Activated CD8-positive, alpha-beta T cell treated with anti-CD3 and anti-CD28 coated beads, Interleukin-2, amount 10 ng/mL, durations not matched to agents 7 days and 5 days (primary cell): Measurements from ENCODE around the gene RHAG. TPM values are rescaled to one million over a fixed set of nuclear protein-coding genes. Genes with fewer than 3 reads are reported as not detected.
"Not testable (repeated sequence)": the region's sequence is repeated elsewhere in the genome, so short reads cannot be mapped to it uniquely, and the experiment has no call there.

Source experiments
- ATAC-seq: fragments of 150-1000 bp; cut with Tn5 transposase; one replicate; pipeline ENCODE4 v1.10.0; 2021; ENCODE audit warnings: moderate library complexity
- CTCF ChIA-PET: fragments of 350-600 bp; sonication (Branson Sonifier 250); formaldehyde crosslinking; loops from one replicate; lab custom pipeline; 2021; ENCODE audit warnings: antibody characterized with exemption; lab: Charles Lee
- POLR2A ChIA-PET: fragments of 350-600 bp; sonication (Branson Sonifier 250); formaldehyde crosslinking; loops from one replicate; lab custom pipeline; 2021; ENCODE audit warnings: antibody characterized with exemption; lab: Charles Lee
- DNase-seq: peaks from one replicate; pipeline ENCODE4 v3.0.0-alpha.2; 2020
- H3K27ac Mint-ChIP-seq: one replicate; pipeline ENCODE4 v1.8.0; 2021; ENCODE audit warnings: mild to moderate bottlenecking, mixed read lengths
- H3K27me3 Mint-ChIP-seq: one replicate; pipeline ENCODE4 v1.8.0; 2021; ENCODE audit warnings: low read depth, mixed read lengths
- H3K36me3 Mint-ChIP-seq: one replicate; pipeline ENCODE4 v1.8.0; 2021; ENCODE audit warnings: low read depth, mixed read lengths
- H3K4me1 Mint-ChIP-seq: one replicate; pipeline ENCODE4 v1.8.0; 2021; ENCODE audit warnings: low read depth, mixed read lengths
- H3K4me3 Mint-ChIP-seq: one replicate; pipeline ENCODE4 v1.8.0; 2021; ENCODE audit warnings: mild to moderate bottlenecking, mixed read lengths
- H3K9me3 Mint-ChIP-seq: one replicate; pipeline ENCODE4 v1.8.0; 2022; ENCODE audit warnings: mixed read lengths; ENCODE audit not compliant: insufficient read depth
- total RNA-seq, 2 experiments: library from RNA; stranded (reverse); gene quantifications; one replicate each; pipeline ENCODE4 v1.2.3, GENCODE V29; 2021

The RHAG gene
- total RNA-seq, 2 experiments from 2014 or later: not detected

GRCh38 chr6:49634092-49634835 lies 2.4 kb downstream of the RHAG start:
- Mint-ChIP-seq H3K4me3 (no peak overlapping the region), H3K27ac (no peak overlapping the region), H3K4me1 (no peaks in the 10 kb centered on the region), H3K27me3 (no peaks in the 10 kb centered on the region), H3K9me3 (no peaks in the 10 kb centered on the region), H3K36me3 (no peaks in the 10 kb centered on the region)
- DNase-seq (no peak), ATAC-seq (no peak)
- POLR2A ChIA-PET: no interaction called here
- CTCF ChIA-PET: no interaction called here

GRCh38 chr6:49633541-49633940 lies 3.1 kb downstream of the RHAG start:
- DNase-seq: no peak
- Mint-ChIP-seq H3K9me3 (no peaks in the 10 kb centered on the region), H3K27me3 (no peaks in the 10 kb centered on the region), H3K27ac (no peak overlapping the region), H3K4me1 (no peaks in the 10 kb centered on the region), H3K36me3 (no peaks in the 10 kb centered on the region), H3K4me3 (no peak overlapping the region)
- POLR2A ChIA-PET: no interaction called here
- ATAC-seq: no peak
- CTCF ChIA-PET: no interaction called here

- ChIA-PET POLR2A (no interaction called here), CTCF (no interaction called here)
- Mint-ChIP-seq H3K4me3 (no peak overlapping the region), H3K27me3 (no peaks in the 10 kb centered on the region), H3K4me1 (no peaks in the 10 kb centered on the region), H3K9me3 (no peaks in the 10 kb centered on the region), H3K27ac (no peak overlapping the region), H3K36me3 (no peaks in the 10 kb centered on the region)
- no peak for DNase-seq
- no peak for ATAC-seq
Measured at GRCh38 chr6:49632727-49633126, 3.9 kb downstream of the RHAG start.

GRCh38 chr6:49629485-49630088 lies 7.1 kb downstream of the RHAG start:
- CTCF ChIA-PET, H3K27ac Mint-ChIP-seq, POLR2A ChIA-PET, H3K27me3 Mint-ChIP-seq, DNase-seq, ATAC-seq, H3K36me3 Mint-ChIP-seq, H3K4me3 Mint-ChIP-seq, H3K9me3 Mint-ChIP-seq, H3K4me1 Mint-ChIP-seq: not testable (repeated sequence)

- Mint-ChIP-seq H3K4me1 (no peaks in the 10 kb centered on the region), H3K9me3 (no peaks in the 10 kb centered on the region), H3K27ac (no peak overlapping the region), H3K36me3 (no peaks in the 10 kb centered on the region), H3K4me3 (no peak overlapping the region), H3K27me3 (no peaks in the 10 kb centered on the region)
- ATAC-seq: no peak
- ChIA-PET POLR2A (no interaction called here), CTCF (no interaction called here)
- DNase-seq: no peak
Measured at GRCh38 chr6:49626811-49627210, 9.8 kb downstream of the RHAG start.

GRCh38 chr6:49618257-49618656 lies 18.4 kb downstream of the RHAG start:
- ChIA-PET CTCF (no interaction called here), POLR2A (no interaction called here)
- ATAC-seq (no peak), DNase-seq (no peak)
- no peak overlapping the region for H3K4me3 Mint-ChIP-seq
- H3K9me3 Mint-ChIP-seq: no peaks in the 10 kb centered on the region
- H3K27me3 Mint-ChIP-seq: peaks cover 3% of the 10 kb centered on the region
- no peaks in the 10 kb centered on the region for H3K36me3 Mint-ChIP-seq
- H3K27ac Mint-ChIP-seq: no peak overlapping the region
- no peaks in the 10 kb centered on the region for H3K4me1 Mint-ChIP-seq

- H3K27me3 Mint-ChIP-seq, H3K9me3 Mint-ChIP-seq, H3K27ac Mint-ChIP-seq, H3K4me1 Mint-ChIP-seq, H3K36me3 Mint-ChIP-seq, POLR2A ChIA-PET, H3K4me3 Mint-ChIP-seq, DNase-seq, ATAC-seq, CTCF ChIA-PET: not testable (repeated sequence)
Measured at GRCh38 chr6:49614144-49614543, 22.5 kb downstream of the RHAG start.

- no peak overlapping the region for H3K4me3 Mint-ChIP-seq
- DNase-seq (no peak), ATAC-seq (no peak)
- H3K36me3 Mint-ChIP-seq: no peaks in the 10 kb centered on the region
- POLR2A ChIA-PET: no interaction called here
- no peak overlapping the region for H3K27ac Mint-ChIP-seq
- no peaks in the 10 kb centered on the region for H3K4me1 Mint-ChIP-seq
- CTCF ChIA-PET: interaction anchor here (1.4 kb wide), 1 partner anchor 78 kb away, joined by 5 read pairs; no protein-coding TSS in a partner anchor
- no peaks in the 10 kb centered on the region for H3K9me3 Mint-ChIP-seq
- peaks cover 4% of the 10 kb centered on the region for H3K27me3 Mint-ChIP-seq
Measured at GRCh38 chr6:49609285-49609684, 27.4 kb downstream of the RHAG start.

- H3K4me3 Mint-ChIP-seq, H3K27me3 Mint-ChIP-seq, DNase-seq, ATAC-seq, H3K9me3 Mint-ChIP-seq, H3K27ac Mint-ChIP-seq, POLR2A ChIA-PET, H3K4me1 Mint-ChIP-seq, H3K36me3 Mint-ChIP-seq: not testable (repeated sequence)
- CTCF ChIA-PET: interaction anchor here (1.1 to 2.3 kb wide), 2 partner anchors 9 to 75 kb away, joined by 4 to 6 read pairs; no protein-coding TSS in a partner anchor
Measured at GRCh38 chr6:49608275-49608674, 28.4 kb downstream of the RHAG start.

- H3K27me3 Mint-ChIP-seq: peaks cover 4% of the 10 kb centered on the region
- no peaks in the 10 kb centered on the region for H3K9me3 Mint-ChIP-seq
- POLR2A ChIA-PET: no interaction called here
Measured at GRCh38 chr6:49607391-49607982, 29.2 kb downstream of the RHAG start.

GRCh38 chr6:49606721-49607390 lies 29.8 kb downstream of the RHAG start:
- peak; percentile 44 for ATAC-seq
- POLR2A ChIA-PET: no interaction called here
- H3K36me3 Mint-ChIP-seq: no peaks in the 10 kb centered on the region

More at GRCh38 chr6:49607391-49607982, 29.2 kb downstream of the RHAG start:
- DNase-seq (no peak), ATAC-seq (no peak)
- Mint-ChIP-seq H3K36me3 (no peaks in the 10 kb centered on the region), H3K27ac (no peak overlapping the region), H3K4me3 (no peak overlapping the region), H3K4me1 (no peaks in the 10 kb centered on the region)
- CTCF ChIA-PET: interaction anchor here (0.6 to 2.3 kb wide), 9 partner anchors 9 to 130 kb away, joined by 3 to 13 read pairs (median 4); no protein-coding TSS in a partner anchor

More at GRCh38 chr6:49606721-49607390, 29.8 kb downstream of the RHAG start:
- Mint-ChIP-seq H3K4me3 (no peak overlapping the region), H3K9me3 (no peaks in the 10 kb centered on the region), H3K4me1 (no peaks in the 10 kb centered on the region), H3K27me3 (peaks cover 4% of the 10 kb centered on the region), H3K27ac (no peak overlapping the region)
- DNase-seq: peak; percentile 33
- CTCF ChIA-PET: interaction anchor here (0.8 to 2.3 kb wide), 9 partner anchors 10 to 129 kb away, joined by 3 to 13 read pairs (median 5); no protein-coding TSS in a partner anchor
